MM.1S (cell line): ENCODE data around the gene RGS19.

Source experiments
- DNase-seq: peaks from one replicate; pipeline ENCODE4 v3.0.0-alpha.2; 2015
- H2AFZ ChIP-seq: fragments of 300-600 bp; sonication (generic); 2 replicates; pipeline ENCODE4 v1.6.0; 2016; ENCODE audit warnings: antibody characterized with exemption, low read length
- H3F3A ChIP-seq: fragments of 300-600 bp; sonication (generic); 2 replicates; pipeline ENCODE4 v1.6.1; 2016; ENCODE audit warnings: mild to moderate bottlenecking, antibody characterized with exemption, low read length, moderate library complexity, mixed read lengths; ENCODE audit not compliant: insufficient read depth
- H3K27ac ChIP-seq: fragments of 300-600 bp; sonication (generic); 2 replicates; pipeline ENCODE4 v1.5.1; 2016; ENCODE audit warnings: mild to moderate bottlenecking, low read length
- H3K27me3 ChIP-seq: fragments of 300-600 bp; sonication (generic); replicated peaks from 2 replicates; pipeline ENCODE4 v1.6.0; 2016; ENCODE audit warnings: low read length; ENCODE audit not compliant: insufficient read depth
- H3K36me3 ChIP-seq: fragments of 300-600 bp; sonication (generic); replicated peaks from 2 replicates; pipeline ENCODE4 v1.6.1; 2016; ENCODE audit warnings: mild to moderate bottlenecking, low read length, mixed read lengths; ENCODE audit not compliant: insufficient read depth
- H3K4me1 ChIP-seq: fragments of 300-600 bp; sonication (generic); 2 replicates; pipeline ENCODE4 v1.6.1; 2016; ENCODE audit warnings: low read length, mixed read lengths
- H3K4me2 ChIP-seq: fragments of 300-600 bp; sonication (generic); 2 replicates; pipeline ENCODE4 v1.6.0; 2016; ENCODE audit warnings: low read depth, low read length
- H3K4me3 ChIP-seq: fragments of 300-600 bp; sonication (generic); 2 replicates; pipeline ENCODE4 v1.5.1; 2016; ENCODE audit warnings: low read length, mixed read lengths
- H3K79me2 ChIP-seq: fragments of 300-600 bp; sonication (generic); 2 replicates; pipeline ENCODE4 v1.6.1; 2016; ENCODE audit warnings: mixed run types, low read length, mixed read lengths
- H3K9ac ChIP-seq: fragments of 300-600 bp; sonication (generic); 2 replicates; pipeline ENCODE4 v1.6.1; 2016; ENCODE audit warnings: low read length, mixed read lengths
- H3K9me2 ChIP-seq: fragments of 300-600 bp; sonication (generic); replicated peaks from 2 replicates; pipeline ENCODE4 v1.6.1; 2016; ENCODE audit warnings: mild to moderate bottlenecking, low read length, mixed read lengths; ENCODE audit not compliant: insufficient read depth
- H3K9me3 ChIP-seq: fragments of 300-600 bp; sonication (generic); replicated peaks from 2 replicates; pipeline ENCODE4 v1.6.1; 2016; ENCODE audit warnings: mild to moderate bottlenecking, low read length, mixed read lengths; ENCODE audit not compliant: insufficient read depth
- H4K20me1 ChIP-seq: fragments of 300-600 bp; sonication (generic); 2 replicates; pipeline ENCODE4 v1.6.1; 2016; ENCODE audit warnings: mild to moderate bottlenecking, low read length, moderate library complexity, mixed read lengths; ENCODE audit not compliant: insufficient read depth
- CTCF ChIP-seq: fragments of 300-600 bp; sonication (generic); IDR thresholded peaks from 2 replicates; pipeline ENCODE4 v1.5.1; 2016; ENCODE audit warnings: antibody characterized with exemption, low read length, mixed read lengths
- EZH2 ChIP-seq: fragments of 300-600 bp; sonication (generic); optimal IDR thresholded peaks from 2 replicates; pipeline ENCODE3; 2017; ENCODE audit warnings: low read depth, mild to moderate bottlenecking, antibody characterized with exemption, low read length, mixed read lengths
- EZH2phosphoT487 ChIP-seq: fragments of 300-600 bp; sonication (generic); IDR thresholded peaks from 2 replicates; pipeline ENCODE4 v1.6.1; 2018; ENCODE audit warnings: antibody characterized with exemption, low read length

Gene RGS19

DNA sequence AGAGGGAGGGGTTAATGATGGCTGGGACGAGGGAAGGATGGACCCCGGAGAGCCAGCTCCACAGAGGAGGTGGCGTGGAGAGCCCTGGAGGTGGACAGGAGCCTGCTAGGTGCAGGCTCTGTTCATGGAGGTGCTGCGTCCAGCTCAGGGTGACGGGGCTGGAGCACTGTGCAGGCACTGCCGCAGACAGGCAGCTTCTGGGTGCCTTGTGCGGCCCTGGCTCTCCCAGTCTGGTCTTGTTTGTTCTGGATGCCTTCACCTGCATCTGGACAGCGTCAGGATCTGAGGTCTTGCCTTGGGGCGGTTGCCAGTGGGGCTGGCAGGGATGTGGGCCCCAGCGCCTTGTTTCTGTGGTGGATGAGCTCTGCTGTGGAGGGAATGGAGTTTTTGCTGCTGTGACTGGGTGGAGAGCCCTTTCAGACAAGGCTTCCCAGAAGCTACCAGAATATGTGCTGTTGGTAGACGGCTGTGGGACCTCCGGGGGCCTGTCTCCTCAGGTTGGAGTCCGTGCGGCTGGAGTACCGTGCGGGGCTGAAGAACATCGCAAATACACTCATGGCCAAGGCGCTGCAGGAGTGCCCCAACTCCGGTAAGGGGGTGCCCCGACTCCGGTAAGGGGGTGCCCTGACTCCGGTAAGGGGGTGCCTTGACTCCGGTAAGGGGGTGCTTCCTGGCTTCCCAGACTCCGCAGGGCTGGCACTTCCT is 51.2 kb downstream of the RGS19 start:
- H3K36me3 ChIP-seq, result no peaks in the 10 kb centered on the region

GRCh38 chr20:64025826-64026412 is 53.4 kb downstream of the RGS19 start:
- H3K79me2 ChIP-seq, result no peaks in the 10 kb centered on the region
- no peaks in the 10 kb centered on the region for H3K9me3 ChIP-seq
- H3K9me2 ChIP-seq, result no peaks in the 10 kb centered on the region
- no peak for DNase-seq
- H3K4me3 ChIP-seq, result no peak overlapping the region
- H3F3A ChIP-seq, result no peaks in the 10 kb centered on the region
- H4K20me1 ChIP-seq, result no peaks in the 10 kb centered on the region
- no peak overlapping the region for H2AFZ ChIP-seq
- H3K9ac ChIP-seq, result no peak overlapping the region
- H3K27me3 ChIP-seq, result no peaks in the 10 kb centered on the region
- H3K27ac ChIP-seq, result no peak overlapping the region
- H3K36me3 ChIP-seq, result no peaks in the 10 kb centered on the region
- TF ChIP-seq CTCF, result no peak
- no peak overlapping the region for H3K4me2 ChIP-seq
- H3K4me1 ChIP-seq, result no peaks in the 10 kb centered on the region

More for the DNA sequence above, 51.2 kb downstream of the RGS19 start:
- Histone ChIP-seq H3K79me2 (no peaks in the 10 kb centered on the region), H3K4me2 (no peak overlapping the region), H4K20me1 (no peaks in the 10 kb centered on the region), H2AFZ (no peak overlapping the region), H3F3A (no peaks in the 10 kb centered on the region), H3K9me3 (no peaks in the 10 kb centered on the region), H3K4me3 (no peak overlapping the region), H3K27ac (no peak overlapping the region), H3K9me2 (no peaks in the 10 kb centered on the region), H3K27me3 (no peaks in the 10 kb centered on the region), H3K9ac (no peak overlapping the region), H3K4me1 (no peaks in the 10 kb centered on the region)
- TF ChIP-seq EZH2phosphoT487 (no peak), EZH2 (no peak), CTCF (no peak)
- DNase-seq, result no peak

- Histone ChIP-seq H3K4me3 (no peak overlapping the region), H4K20me1 (no peaks in the 10 kb centered on the region), H3K9me3 (no peaks in the 10 kb centered on the region), H3K27ac (no peak overlapping the region), H2AFZ (no peak overlapping the region), H3K9me2 (no peaks in the 10 kb centered on the region), H3K9ac (no peak overlapping the region), H3K4me2 (no peak overlapping the region), H3K36me3 (no peaks in the 10 kb centered on the region), H3K79me2 (no peaks in the 10 kb centered on the region), H3K27me3 (no peaks in the 10 kb centered on the region), H3F3A (no peaks in the 10 kb centered on the region), H3K4me1 (no peaks in the 10 kb centered on the region)
- no peak for DNase-seq
- no peak for TF ChIP-seq CTCF
- TF ChIP-seq EZH2phosphoT487, result no peak
- TF ChIP-seq EZH2, result no peak
These were observed 54.1 kb downstream of the RGS19 start for GRCh38 chr20:64025101-64025825.
